ENCODE results near the gene PLXND1.

The PLXND1 gene

GRCh38 chr3:129567939-129568338 is 38.5 kb downstream of the PLXND1 start:
- Mint-ChIP-seq H3K27ac (no peak overlapping the region), H3K36me3 (ENCODE audit: low read depth) (no peaks in the 10 kb centered on the region), H3K27me3 (no peaks in the 10 kb centered on the region), H3K4me1 (ENCODE audit: low read depth) (peaks cover 1% of the 10 kb centered on the region), H3K4me3 (no peak overlapping the region), H3K9me3 (no peaks in the 10 kb centered on the region)
- DNase-seq: no peak

GRCh38 chr3:129567176-129567705 is 39.2 kb downstream of the PLXND1 start:
- Mint-ChIP-seq H3K36me3 (ENCODE audit: low read depth) (no peaks in the 10 kb centered on the region), H3K9me3 (no peaks in the 10 kb centered on the region), H3K4me1 (ENCODE audit: low read depth) (peaks cover 1% of the 10 kb centered on the region), H3K27ac (no peak overlapping the region), H3K27me3 (no peaks in the 10 kb centered on the region), H3K4me3 (no peak overlapping the region)
- no peak for DNase-seq

GRCh38 chr3:129565902-129566301 is 40.6 kb downstream of the PLXND1 start:
- Mint-ChIP-seq H3K27me3 (no peaks in the 10 kb centered on the region), H3K4me1 (ENCODE audit: low read depth) (peaks cover 1% of the 10 kb centered on the region), H3K36me3 (ENCODE audit: low read depth) (no peaks in the 10 kb centered on the region), H3K9me3 (no peaks in the 10 kb centered on the region), H3K4me3 (no peak overlapping the region), H3K27ac (no peak overlapping the region)
- DNase-seq: no peak

DNA sequence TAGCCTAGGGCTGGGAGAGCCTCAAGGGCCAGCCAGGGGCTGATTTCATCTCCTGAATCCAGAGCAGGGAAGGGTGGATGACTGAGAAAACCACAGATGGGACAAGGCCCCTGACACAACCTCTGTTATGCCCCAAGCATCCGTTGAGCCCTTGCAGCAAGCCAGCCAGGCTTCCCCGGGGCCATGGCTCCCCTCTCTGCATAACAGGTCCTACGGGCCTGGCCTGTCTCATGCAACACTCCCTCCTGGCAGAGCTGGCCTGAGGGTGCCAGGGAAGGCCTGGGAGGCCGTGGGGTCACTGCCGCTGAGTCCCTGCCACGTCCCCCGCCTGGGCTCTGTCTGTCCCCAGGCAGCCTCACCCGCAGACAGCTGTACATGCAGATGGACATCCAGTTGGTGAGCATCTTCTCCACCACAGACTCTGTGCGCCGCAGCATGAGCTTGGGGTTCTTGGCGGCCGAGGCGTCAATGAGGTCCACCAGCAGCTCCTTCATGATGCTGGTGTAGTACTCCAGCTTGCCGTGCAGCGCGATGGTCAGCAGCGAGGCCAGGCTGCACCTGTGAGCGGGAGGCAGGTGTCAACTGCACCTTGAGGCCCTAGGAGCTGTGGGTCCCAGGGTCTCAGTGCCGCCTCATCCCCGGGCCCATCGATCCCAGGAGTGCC is 41.4 kb downstream of the PLXND1 start:
- Mint-ChIP-seq H3K4me3 (no peak overlapping the region), H3K27ac (no peak overlapping the region), H3K9me3 (no peaks in the 10 kb centered on the region), H3K36me3 (ENCODE audit: low read depth) (no peaks in the 10 kb centered on the region), H3K4me1 (ENCODE audit: low read depth) (peaks cover 1% of the 10 kb centered on the region), H3K27me3 (no peaks in the 10 kb centered on the region)
- DNase-seq: no peak

DNA sequence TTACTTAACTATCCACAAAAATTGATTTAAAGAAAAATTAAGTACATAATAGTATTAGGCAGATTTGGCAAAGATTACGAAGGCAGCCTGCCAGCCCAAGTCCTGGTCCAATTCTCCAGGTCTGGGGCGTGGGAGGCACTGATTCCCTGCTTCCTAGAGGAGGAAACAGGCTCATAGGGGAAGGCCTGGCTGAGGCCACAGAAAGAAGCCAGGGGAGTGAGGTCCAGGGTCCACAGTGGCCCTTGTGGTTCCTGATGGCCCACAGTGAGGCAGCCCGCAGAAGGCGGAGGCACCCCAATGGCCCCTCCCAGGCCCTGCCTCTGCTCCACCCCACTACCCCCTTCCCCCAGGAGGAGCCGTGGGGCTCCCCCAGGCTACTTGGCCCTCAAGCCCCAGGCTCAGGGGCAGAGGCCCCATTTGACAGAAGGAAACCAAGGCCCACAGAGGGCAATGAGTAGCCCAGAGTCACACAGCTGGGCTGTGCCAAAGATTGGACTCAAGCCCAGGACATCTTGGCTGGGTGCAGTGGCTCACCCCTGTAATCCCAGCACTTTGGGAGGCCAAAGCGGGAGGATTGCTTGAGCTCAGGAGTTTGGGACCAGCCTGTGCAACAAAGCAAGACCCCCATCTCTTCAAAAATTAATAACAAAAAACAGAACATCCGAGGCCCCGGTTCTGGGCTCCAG is 42.5 kb downstream of the PLXND1 start:
- Mint-ChIP-seq H3K36me3 (ENCODE audit: low read depth) (no peaks in the 10 kb centered on the region), H3K27ac (no peak overlapping the region), H3K9me3 (no peaks in the 10 kb centered on the region)

DNA sequence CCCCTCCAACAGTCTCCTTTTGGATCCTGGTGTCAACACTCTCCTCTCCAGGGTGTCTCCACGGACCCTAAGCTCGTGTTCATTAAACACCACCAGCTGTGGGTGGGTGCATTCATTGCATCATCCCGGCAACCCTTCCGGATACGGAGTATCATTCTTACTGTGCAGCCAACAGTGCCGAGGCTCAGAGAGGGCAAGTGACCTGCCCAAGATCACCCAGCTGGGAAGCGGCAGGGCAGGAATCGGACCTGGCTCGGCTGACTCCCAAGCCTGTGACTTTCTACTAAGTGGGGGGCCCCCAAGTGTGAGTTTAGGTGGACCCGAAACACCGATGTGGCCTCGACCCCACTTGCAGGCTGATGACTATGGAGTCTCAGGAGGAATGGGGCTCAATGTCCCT is 43.1 kb downstream of the PLXND1 start:
- no peaks in the 10 kb centered on the region for H3K27me3 Mint-ChIP-seq
- H3K4me1 Mint-ChIP-seq (ENCODE audit: low read depth): peaks cover 3% of the 10 kb centered on the region
- H3K4me3 Mint-ChIP-seq: no peak overlapping the region
- no peak for DNase-seq
- no peak overlapping the region for H3K27ac Mint-ChIP-seq
- no peaks in the 10 kb centered on the region for H3K36me3 Mint-ChIP-seq (ENCODE audit: low read depth)
- H3K9me3 Mint-ChIP-seq: no peaks in the 10 kb centered on the region

More for the DNA sequence above, 42.5 kb downstream of the PLXND1 start:
- Mint-ChIP-seq H3K27me3 (no peaks in the 10 kb centered on the region), H3K4me1 (ENCODE audit: low read depth) (peaks cover 1% of the 10 kb centered on the region), H3K4me3 (no peak overlapping the region)
- DNase-seq: no peak

- no peaks in the 10 kb centered on the region for H3K36me3 Mint-ChIP-seq (ENCODE audit: low read depth)
- peaks cover 4% of the 10 kb centered on the region for H3K4me1 Mint-ChIP-seq (ENCODE audit: low read depth)
- DNase-seq: no peak
- H3K9me3 Mint-ChIP-seq: no peaks in the 10 kb centered on the region
- no peaks in the 10 kb centered on the region for H3K27me3 Mint-ChIP-seq
- no peak overlapping the region for H3K4me3 Mint-ChIP-seq
- H3K27ac Mint-ChIP-seq: no peak overlapping the region
These were observed 43.7 kb downstream of the PLXND1 start for GRCh38 chr3:129562803-129563202.

DNA sequence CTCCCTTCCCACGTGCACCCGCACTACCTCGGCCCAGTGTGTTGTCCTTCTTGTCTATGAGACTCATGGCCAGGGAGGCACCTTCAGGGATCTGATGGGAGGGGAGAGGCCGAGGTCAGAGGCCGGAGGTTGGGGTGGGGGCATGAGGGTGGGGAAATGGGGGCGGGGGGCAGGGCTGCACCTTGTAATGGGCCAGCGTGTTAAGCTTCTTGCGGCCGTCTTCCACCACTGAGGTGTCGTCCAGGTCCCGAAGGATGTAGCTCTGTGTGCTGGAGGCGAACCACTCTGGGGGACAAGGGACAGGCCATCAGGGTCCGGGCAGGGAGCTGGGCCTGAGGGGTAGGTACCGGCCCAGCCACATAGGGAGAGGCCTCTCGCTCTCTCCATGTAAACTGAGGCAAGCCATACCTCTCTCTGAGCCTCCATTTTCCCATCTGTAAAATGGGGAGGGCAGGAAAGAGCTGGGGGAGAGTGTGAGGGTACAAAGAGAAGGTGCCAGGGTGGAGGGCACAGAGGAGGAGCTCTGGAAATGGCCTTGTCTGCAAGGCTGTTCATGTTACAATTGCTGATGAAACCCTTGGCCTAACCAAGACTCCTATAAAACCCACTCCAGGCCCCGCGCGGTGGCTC is 44.7 kb downstream of the PLXND1 start:
- Mint-ChIP-seq H3K4me1 (ENCODE audit: low read depth) (peaks cover 4% of the 10 kb centered on the region), H3K27ac (no peak overlapping the region), H3K27me3 (no peaks in the 10 kb centered on the region), H3K9me3 (no peaks in the 10 kb centered on the region), H3K36me3 (ENCODE audit: low read depth) (no peaks in the 10 kb centered on the region), H3K4me3 (no peak overlapping the region)
- no peak for DNase-seq

DNA sequence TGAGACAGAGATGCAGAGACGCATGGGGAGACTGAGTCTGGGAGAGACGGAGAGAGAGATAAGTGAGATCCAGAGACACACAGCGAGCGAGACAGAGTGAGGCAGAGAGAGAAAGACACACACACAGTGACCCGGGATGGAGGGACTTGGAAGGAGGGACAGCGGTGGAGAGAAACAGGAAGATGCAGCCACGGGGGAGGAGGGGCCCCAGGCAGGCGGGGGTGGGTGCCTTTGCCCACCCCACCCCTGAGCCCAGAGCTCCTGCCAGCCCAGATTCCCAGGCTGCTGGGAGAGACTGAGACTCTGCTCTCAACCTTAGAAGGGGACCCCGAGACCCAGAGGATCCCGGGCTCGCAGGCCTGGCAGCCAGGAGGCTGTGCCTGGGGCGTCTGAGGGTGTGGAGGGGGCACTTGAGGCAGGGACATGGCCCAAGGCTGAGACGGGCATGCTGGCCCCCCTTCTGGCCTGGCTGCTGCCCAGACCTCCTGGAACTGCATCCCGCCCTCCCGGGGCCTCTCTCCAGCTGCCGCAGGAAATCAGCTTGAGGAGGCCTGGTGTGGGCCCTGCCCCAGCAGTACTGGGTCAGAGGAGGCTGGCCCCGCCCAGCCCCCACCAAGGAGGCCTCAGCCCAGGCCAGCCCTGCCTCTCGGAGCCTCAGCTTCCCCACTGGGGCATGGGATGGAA is 45.4 kb downstream of the PLXND1 start:
- H3K9me3 Mint-ChIP-seq: no peaks in the 10 kb centered on the region
- DNase-seq: no peak
- H3K36me3 Mint-ChIP-seq (ENCODE audit: low read depth): no peaks in the 10 kb centered on the region
- H3K27ac Mint-ChIP-seq: no peak overlapping the region
- H3K4me3 Mint-ChIP-seq: no peak overlapping the region
- peaks cover 4% of the 10 kb centered on the region for H3K4me1 Mint-ChIP-seq (ENCODE audit: low read depth)
- no peaks in the 10 kb centered on the region for H3K27me3 Mint-ChIP-seq

GRCh38 chr3:129560269-129560787 is 46.1 kb downstream of the PLXND1 start:
- Mint-ChIP-seq H3K27me3 (no peaks in the 10 kb centered on the region), H3K4me3 (no peak overlapping the region), H3K4me1 (ENCODE audit: low read depth) (peaks cover 4% of the 10 kb centered on the region), H3K36me3 (ENCODE audit: low read depth) (no peaks in the 10 kb centered on the region), H3K9me3 (no peaks in the 10 kb centered on the region), H3K27ac (no peak overlapping the region)
- DNase-seq: no peak

DNA sequence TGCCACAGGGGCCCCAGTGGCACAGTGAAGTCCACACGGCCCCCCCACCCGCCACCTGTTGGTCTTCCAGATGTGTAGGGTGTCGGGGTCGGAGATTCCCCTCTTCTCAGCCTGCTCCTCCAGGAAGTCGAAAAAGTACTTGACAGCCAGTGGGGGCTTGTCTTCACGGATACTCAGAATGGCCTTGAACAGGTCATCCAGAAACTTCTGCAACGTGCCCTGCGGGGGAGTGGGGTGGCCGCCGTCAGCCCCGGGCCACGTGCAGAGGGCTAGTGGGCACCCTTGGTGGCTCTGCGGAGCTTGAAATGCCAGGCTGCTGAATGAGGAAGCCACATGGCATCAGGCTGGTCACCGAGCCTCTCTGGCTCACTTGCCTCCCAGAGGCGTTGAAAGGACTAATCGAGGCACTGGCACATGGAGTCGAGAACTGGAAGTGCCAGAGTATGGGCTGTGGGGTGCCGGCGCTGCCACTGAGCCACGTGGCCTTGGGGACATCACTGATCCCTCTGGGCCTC is 46.9 kb downstream of the PLXND1 start:
- Mint-ChIP-seq H3K4me3 (no peak overlapping the region), H3K4me1 (ENCODE audit: low read depth) (peaks cover 5% of the 10 kb centered on the region), H3K36me3 (ENCODE audit: low read depth) (no peaks in the 10 kb centered on the region), H3K9me3 (no peaks in the 10 kb centered on the region), H3K27ac (no peak overlapping the region), H3K27me3 (peaks cover 4% of the 10 kb centered on the region)
- no peak for DNase-seq

DNA sequence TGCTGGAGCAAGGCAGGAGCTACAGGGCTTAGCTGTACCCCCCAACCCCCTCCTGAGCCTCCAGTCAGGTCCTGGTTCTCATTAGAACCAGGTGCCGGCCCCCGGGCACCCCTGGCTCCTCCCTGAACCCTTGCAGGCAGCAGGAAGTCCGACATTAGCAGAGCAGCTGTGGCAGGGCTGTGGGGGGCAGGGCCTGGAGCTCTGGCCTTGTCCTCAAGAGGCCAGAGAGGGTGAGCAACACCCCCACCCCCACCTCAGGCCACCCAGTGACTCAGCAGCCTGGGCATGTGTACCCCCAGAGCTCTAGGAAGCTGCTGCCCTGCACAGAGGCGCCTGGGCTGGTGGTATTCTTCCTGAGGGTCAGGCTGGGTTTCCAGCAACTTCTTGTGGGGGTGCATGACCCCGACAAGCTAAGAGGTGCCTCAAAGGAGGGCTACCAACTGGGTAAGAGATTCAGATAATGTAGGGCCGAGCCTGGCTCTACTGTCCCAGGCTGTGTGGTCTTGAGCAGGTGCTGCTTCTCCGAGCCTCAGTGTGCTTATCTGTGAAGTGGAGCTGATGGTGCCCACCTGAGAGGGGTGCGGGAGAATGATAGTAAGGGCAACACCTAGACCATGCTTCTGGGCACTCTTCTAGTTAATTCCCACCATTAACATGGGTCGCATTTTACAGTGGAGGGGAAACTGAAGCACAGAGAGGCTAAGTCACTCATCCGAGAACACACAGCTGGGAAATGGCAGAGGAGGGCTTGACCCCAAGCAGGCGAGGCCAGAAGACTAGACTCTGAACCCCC is 47.5 kb downstream of the PLXND1 start:
- no peaks in the 10 kb centered on the region for H3K9me3 Mint-ChIP-seq
- peaks cover 8% of the 10 kb centered on the region for H3K27me3 Mint-ChIP-seq
- no peak overlapping the region for H3K27ac Mint-ChIP-seq
- H3K4me1 Mint-ChIP-seq (ENCODE audit: low read depth): peaks cover 12% of the 10 kb centered on the region
- no peak overlapping the region for H3K4me3 Mint-ChIP-seq
- H3K36me3 Mint-ChIP-seq (ENCODE audit: low read depth): no peaks in the 10 kb centered on the region
- no peak for DNase-seq

DNA sequence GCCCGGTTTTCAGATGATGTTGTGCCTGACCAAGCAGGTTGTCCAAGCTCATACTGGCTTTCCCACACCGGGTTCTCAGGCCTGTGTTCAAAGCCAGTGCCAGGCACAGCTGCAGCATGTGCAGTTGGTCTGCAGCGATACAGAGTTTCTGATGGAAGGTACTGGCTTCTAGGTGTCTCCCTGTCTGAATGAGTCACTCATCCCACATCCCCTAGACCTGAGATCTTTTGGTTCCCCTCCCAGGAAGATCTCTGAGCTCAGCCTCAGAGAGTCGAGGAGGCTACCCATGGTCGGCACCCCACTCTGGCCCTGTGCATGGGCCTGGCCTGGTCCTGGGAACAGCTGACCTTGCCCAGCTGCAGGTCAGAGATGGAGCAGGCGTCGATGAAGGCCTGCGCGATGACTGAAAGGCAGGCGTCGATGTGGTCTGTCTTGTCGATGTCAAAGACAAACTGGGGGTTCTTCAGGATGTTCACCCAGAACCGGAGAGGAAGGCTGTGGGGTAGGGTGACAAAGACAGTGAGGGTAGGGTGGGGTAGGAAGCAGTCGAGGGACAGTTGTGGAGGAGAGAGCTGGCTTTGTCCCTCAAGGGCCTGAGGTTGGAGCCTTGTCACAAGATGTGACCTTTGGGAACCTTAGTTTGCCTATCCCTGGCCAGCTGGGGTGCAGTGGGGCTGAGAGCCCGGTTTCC is 48.2 kb downstream of the PLXND1 start:
- H3K9me3 Mint-ChIP-seq: no peaks in the 10 kb centered on the region
- H3K27me3 Mint-ChIP-seq: peaks cover 8% of the 10 kb centered on the region
- H3K27ac Mint-ChIP-seq: no peak overlapping the region
- no peaks in the 10 kb centered on the region for H3K36me3 Mint-ChIP-seq (ENCODE audit: low read depth)
- no peak overlapping the region for H3K4me3 Mint-ChIP-seq
- no peak for DNase-seq
- H3K4me1 Mint-ChIP-seq (ENCODE audit: low read depth): peaks cover 18% of the 10 kb centered on the region
